ENCODE results near the gene UBR3.
"Not testable (repeated sequence)": the region's sequence is repeated elsewhere in the genome, so short reads cannot be mapped to it uniquely, and the experiment has no call there.

UBR3 gene

DNA sequence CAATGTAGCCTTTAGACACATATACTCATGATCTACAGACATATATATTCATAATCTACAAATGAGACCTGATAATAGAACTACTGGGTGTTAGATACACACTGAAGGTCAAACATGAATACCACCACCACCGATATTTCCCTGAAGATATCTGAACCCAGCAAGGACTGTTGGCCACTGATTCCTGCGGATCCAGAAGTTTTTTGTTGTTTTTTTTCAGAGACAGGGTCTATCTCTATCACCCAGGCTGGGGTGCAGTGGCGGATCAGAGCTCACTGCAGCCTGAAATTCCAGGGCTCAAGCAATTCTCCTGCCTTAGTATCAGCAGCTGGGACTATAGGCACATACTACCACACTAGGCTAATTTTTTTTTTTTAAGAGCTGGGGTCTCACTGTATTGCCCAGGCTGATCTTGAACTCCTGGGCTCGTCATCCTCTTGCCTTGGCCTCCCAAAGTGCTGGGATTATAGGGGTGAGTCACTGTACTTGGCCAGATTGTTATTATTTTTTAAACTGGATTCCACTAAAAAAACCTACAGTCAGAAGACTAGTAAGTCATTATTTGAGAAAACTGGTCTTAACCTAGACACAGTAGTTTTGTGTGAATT is 4.4 kb upstream of the UBR3 start:
- DNase-seq, result no peak

DNA sequence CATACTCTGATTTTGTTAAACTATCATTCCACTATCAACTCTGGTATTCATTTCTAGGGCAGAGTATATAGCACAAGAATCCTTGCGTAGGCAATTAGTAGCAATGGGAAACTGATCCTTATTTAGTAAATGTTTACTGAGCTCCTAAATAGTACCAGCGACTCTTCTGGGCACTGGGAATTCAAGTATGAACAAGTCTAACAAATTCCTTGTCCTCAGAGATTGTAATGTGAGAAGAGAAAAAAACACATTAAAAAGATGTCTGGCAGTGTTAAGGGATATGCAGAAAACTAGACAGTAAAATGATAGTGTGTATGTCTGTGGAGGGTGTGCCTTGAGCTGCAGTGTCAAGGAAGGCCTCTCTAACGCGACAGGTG is 3.3 kb upstream of the UBR3 start:
- no peak for DNase-seq

DNA sequence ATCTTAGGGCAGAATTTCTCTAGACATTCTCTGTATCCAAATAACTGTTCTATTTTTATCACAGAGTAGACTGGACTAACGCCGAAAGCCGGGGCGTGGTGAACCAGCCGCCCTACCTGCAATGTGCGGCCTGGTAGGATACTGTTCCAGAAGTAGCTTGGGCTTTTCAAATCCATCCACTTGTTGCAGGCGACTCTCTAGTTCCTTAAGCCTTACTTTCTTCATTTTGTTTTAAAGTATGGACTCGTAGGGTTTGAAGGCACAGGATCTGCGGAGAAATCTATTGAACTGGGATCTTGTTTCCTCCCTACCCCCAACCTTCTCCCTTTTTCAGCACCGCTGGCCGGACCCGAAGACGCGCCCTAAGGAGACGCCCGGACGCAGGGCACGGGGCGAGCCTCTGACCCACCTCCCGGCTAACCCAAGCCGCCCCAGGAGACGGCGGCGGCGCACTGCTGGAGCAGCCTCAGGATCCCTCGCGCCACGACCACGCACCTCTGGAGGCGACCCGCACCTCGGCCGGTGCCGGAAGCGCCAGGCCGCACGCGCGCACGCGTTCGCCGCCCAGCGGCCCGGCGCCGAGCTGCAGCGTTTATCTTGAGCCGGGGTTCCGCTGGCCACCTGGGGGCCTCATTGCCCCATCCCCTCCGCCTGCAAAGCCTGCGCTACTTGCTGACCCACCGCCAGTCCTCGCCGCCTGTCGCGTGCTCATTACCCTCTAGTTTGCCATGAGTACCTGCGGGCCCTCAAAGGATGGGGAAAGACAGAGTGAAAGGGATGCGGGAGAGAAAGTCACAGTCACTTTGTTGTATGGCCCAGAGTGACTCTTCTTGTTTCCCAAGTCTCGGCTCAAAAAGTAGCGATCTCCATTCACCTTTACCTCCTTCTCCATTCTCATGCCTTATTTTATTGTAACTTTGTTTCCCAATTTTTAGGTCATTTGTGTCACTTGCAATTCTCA is 2.6 kb upstream of the UBR3 start, which contains the start of gene METTL5:
Gene METTL5 (minus strand): TSS at position 533 of the 961 bp plus-strand sequence. CDS start 308 bp downstream, at position 225.
- peak; percentile 75 to 84 for DNase-seq

DNA sequence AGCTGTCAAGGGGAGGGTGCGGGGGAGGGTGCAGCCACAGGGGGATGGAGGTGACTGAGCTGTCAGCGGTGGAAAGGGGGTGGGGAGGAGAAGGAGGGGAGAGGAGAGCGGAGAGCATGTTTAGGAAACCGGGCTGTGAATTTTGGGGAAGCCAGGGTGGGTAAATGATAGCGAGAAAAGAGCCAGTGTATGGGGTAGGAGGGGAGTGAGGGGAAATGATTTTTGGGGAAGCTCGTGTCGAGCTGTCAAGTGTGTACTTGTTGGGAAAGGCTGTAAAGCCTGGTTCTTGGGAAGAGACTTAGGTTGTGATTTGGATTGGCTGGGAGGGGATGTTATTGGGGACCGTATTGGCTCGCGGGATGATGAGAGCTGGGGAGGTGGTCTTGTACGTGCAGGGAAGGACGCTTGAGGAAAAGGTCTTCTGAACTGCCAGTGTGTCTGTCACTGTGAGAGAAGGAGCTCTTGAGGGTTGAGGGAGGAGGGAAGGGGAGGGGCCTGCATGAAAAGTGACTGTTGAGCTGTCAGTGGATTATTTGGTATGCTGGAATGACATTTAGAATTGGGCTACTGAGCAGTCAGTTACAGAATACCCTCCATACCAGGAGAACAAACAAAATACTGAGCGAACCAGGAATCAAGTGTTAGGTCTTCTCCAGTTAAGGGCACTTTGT is 1.0 kb downstream of the UBR3 start:
- peak; percentile 45 to 73 for DNase-seq

DNA sequence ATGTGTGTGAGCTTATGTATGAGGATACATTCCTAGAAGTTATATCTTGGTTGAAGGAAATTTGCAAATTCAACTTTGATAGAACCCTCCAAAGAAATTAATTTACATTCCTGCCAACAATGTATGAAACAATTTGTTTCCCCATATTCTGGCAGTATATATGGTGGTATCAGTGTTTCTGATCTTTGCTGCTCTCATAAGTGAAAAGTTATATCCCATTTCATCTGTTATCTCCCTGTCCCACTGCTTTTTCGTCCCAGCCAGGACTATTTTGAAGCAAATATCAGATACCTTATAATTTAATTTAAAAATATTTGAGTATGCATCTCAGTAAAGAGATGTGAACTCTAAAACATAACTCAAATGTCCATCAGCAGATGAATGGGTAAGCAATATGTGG is 7.1 kb downstream of the UBR3 start:
- no peak for DNase-seq

DNA sequence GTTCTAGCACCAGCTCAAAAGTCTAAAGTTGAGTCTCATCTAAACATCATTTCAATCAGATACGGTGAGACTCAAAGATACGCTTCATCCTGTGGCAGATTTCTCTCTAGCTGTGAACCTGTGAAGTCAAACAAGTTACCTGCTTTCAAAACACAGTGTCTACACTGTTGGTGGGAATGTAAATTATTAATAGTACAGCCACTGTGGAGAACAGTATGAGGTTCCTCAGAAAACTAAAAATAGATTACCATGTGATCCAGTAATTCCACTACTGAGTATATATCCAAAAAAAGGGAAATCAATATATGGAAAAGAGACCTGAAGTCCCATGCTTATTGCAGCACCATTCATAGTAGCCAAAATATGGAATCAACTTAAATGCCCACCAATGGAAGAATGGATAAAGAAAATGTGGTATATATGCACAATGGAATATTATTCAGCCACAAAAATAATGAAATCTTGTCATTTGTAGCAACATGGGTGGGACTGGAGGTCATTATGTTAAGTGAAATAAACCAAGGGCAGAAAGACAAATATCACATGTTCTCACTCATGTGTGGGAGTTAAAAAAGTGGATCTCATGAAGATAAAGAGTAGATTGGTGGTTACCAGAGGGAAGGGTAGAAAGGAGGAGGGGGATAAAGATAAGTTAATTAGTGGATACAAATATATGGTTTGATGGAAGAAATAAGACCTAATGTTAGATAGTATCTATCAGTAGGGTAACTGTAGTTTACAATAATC is 11.7 kb downstream of the UBR3 start:
- DNase-seq, result no peak

DNA sequence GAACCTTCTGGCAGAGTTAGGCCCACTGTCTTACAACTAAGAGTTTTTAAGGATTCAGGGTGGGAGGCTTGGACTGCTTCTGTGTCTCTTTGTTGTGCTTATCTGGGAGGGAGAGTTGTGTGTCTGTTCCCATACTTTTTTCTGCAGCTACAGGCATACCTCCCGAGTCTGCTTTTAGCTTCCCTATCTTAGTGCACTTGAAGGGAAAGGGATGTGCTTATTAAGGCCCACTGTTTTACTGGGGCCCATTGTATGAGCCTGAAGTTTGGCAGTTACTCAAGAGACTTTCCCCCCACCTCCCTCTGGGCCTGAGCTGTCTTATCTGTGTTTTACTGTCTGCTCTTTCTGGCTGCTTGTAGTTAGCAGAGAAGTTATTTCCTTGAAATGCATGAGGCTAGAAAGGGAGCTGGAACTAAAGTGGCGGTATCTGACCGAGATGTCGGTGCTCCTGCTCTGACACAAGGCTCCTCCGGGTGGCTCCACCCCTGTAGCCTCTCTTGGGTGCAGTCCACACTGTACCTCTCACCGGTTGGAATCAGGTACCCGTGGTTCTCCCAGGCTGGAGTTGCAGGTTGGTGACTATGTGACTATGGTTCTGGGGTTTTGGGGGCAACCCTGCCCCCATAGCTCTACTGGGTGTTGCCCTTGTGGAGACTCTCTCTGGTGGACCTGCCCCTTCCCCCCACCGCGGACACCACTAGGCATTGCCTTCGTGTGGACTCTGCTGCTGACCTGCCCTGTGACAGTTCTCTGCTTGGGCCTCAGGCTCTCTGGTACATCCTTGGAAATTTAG is 12.9 kb downstream of the UBR3 start:
- DNase-seq, result no peak

DNA sequence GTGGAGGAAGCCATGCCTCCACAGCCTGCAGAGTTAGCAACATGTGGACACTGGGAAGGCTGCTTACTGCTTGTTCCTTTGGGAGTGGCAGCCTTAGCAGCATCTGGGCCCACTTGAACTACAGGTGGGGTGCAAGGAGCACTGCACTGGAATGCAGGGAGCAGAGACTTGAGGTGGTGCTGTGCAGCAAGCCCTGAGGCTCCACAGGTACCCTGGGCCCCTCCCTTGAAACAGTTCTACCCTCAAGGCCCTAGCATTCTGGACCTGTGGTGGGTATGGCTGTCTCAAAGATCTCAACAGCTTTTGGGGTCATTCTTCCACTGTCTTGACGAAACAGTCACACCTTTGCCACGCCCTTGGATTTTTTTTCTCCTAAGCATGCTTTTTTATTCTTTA is 13.5 kb downstream of the UBR3 start:
- no peak for DNase-seq

DNA sequence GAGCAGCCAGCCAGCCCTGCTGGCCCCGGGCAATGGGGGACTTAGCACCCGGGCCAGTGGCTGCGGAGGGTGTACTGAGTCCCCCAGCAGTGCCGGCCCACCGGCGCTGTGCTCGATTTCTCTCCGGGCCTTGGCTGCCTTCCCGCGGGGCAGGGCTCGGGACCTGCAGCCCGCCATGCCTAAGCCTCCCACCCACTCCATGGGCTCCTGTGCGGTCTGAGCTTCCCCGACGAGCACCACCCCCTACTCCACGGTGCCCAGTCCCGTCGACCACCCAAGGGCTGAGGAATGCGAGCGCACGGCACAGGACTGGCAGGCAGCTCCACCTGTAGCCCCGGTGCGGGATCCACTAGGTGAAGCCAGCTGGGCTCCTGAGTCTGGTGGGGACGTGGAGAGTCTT is 14.4 kb downstream of the UBR3 start:
- DNase-seq, result not testable (repeated sequence)

DNA sequence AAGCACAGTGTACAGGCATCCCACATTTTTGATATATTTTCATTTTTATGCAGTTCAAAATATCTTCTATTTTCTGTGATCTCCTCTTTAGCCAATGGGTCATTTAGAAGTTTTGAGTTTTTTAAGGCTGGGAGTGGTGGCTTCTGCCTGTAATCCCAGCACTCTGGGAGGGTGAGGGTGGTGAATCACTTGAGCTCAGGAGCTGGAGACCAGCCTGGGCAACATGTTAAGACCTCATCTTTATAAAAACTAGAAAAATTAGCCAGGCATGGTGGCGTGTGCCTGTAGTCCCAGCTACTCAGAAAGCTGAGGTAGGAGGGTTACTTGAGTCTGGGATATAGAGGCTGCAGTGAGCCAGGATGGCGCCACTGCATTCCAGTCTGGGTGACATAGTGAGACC is 17.8 kb downstream of the UBR3 start:
- no peak for DNase-seq

DNA sequence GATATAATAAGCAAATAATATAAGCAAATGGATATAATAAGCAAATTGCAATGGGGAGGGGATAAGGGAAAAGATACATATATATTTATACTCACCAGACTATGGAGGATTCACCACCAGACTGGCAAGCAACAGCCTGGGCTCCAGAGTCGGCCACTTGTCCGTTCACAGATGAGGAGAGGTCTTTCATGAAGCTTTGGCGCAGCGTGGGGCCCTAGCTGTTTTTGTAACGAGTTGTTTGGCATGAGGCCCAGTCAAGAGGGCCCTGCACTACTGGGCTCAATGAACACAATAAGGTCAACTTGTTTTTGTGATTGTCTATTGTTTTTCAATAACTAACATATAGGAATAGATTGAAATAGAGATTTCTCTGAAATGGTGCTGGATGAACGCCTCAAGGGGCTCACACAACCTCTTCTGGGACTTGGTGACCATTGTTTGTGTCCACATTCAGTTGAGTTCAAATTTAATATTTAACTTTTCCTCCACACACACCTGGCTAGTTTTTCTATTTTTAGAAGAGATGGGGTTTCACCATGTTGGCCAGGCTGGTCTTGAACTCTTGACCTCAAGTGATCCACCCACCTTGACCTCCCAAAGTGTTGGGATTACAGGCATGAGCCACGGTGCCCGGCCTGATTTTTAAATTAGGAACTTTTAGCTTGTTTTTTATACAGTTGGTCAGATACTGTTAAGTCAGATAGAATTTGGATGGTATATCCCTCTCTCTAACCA is 21.9 kb downstream of the UBR3 start:
- peak; percentile 20 to 33 for DNase-seq

DNA sequence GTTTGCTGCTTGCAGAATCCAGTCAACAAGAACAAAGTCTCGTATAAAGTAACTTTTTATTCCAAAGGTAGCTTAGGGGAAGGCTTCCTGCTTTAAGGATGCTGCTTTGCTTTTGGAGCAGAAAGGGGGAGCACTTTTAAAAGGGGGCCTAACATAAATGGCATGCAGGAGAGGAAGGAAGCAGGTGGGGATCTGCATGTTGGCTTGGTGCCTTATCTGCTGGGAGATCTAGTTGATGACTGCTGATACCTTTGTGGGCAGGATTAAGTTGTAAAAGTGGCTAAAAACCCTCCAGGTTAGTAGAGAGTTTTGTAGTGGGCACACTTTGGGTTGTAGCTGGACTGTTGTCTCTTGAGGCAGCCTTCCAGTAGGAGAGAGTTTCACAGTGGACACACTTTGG is 22.5 kb downstream of the UBR3 start:
- no peak for DNase-seq

DNA sequence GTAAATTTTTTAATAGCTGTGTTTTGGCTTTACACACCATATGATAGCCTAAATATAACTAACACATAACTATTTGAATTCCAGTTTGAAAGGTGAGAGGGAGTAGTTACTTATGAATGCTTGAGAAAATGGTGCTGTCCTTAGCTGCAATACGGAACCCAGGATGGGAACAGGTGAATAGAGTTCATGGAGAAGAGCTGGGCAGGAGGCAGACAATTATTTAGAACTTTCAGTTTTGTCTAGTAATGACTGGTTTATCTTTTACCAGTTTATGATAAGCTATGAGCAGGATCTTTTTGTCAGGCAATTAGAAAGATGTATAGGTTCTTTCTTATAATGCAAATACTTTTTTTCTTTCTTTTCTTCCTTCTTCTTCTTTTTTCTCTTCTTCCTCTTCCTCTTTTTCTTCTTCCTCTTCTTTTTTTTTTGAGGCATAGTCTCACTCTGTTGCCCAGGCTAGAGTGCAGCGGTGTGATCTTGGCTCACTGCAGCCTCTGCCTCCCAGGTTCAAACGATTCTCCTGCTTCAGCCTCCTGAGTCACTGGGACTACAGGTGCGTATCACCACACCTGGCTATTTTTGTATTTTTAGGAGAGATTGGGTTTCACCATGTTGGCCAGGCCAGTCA is 25.9 kb downstream of the UBR3 start:
- DNase-seq, result no peak

DNA sequence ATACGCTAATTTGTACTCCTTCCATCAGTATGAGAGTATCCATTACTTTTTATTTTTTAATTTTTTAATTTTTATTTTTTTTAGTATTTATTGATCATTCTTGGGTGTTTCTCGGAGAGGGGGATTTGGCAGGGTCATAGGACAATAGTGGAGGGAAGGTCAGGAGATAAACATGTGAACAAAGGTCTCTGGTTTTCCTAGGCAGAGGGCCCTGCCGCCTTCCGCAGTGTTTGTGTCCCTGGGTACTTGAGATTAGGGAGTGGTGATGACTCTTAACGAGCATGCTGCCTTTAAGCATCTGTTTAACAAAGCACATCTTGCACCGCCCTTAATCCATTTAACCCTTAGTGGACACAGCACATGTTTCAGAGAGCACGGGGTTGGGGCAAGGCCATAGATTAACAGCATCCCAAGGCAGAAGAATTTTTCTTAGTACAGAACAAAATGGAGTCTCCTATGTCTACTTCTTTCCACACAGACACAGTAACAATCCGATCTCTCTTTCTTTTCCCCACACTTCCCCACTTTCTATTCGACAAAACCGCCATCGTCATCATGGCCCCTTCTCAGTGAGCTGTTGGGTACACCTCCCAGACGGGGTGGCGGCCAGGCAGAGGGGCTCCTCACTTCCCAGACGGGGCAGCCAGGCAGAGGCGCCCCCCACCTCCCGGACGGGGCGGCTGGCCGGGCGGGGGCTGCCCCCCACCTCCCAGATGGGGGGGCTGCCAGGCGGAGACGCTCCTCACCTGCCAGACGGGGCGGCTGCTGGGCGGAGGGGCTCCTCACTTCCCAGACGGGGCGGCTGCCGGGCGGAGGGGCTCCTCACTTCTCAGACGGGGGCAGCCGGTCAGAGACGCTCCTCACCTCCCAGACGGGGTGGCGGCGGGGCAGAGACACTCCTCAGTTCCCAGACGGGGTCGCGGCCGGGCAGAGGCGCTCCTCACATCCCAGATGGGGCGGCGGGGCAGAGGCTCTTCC is 28.3 kb downstream of the UBR3 start:
- DNase-seq, result not testable (repeated sequence)

DNA sequence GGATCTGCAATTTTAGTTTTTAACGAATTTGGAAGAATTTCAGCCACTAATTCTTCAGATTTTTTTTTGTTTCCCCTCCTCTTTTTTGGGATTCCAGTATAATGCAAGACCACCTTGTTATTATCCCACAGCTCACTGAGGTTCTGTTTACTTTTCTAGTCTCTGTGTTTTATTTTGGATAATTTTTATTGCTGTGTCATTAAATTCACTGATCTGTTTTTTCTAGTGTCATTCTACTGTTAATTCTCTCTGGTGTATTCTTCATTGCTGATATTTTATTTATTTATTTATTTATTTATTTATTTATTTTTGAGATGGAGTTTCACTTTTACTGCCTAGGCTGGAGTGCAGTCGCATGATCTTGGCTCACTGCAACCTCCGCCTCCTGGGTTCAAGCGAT is 32.2 kb downstream of the UBR3 start:
- DNase-seq, result no peak

DNA sequence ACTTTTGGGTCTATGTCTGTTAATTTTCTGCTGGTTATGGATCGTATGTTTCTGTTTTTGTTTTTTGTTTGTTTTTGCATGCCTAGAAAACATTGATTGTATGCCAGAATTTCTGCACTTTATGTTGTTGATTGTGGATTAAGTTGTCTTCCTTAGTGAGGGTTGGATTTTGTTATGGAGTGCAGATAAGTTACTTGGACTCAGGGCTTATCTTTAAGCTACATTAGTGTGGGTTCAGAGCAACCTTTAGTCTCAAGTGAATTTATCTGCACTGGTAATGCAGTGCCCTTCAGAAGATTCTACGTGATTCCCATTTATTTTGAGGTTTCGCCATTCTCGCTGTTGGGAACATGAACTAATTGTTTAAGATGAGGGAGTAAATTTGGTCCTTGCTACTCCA is 32.9 kb downstream of the UBR3 start:
- DNase-seq, result no peak

DNA sequence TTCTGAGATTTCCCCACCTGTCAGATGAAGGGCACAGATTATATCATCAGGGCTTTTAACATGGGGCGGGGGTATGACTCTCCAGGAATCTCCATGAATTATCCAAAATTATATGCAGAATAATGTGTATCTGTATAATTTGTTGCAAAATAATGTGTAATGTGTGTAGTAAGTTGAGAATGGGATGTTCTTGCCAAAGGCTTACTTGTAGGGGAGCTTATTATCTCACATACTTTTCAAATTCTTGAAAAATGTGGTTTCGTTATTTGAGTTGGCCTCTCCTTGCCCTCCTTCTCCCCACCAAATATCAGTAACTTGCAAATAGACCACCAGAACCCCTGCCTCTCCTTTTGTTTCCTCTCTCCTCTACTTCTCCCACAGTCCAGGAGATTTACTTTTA is 35.6 kb downstream of the UBR3 start:
- no peak for DNase-seq

DNA sequence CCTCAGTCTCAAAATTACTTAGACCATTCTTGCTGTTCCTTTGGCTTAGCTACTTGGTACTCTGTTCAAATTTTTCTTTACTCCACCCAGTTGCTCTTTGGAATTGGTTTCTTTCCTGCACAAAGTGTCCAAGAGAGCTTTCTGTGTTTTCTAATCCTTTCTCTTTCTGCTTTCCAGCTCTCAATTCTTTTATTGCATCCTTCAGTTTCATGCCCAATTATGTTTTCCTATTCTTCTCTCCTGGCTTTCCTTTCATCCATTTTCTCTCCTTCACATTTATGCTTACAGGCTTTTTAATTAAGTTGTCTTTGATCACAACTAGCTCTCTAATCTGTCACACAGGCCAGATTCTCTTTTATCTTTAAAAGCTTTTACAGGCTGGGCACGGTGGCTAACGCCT is 38.2 kb downstream of the UBR3 start:
- no peak for DNase-seq

DNA sequence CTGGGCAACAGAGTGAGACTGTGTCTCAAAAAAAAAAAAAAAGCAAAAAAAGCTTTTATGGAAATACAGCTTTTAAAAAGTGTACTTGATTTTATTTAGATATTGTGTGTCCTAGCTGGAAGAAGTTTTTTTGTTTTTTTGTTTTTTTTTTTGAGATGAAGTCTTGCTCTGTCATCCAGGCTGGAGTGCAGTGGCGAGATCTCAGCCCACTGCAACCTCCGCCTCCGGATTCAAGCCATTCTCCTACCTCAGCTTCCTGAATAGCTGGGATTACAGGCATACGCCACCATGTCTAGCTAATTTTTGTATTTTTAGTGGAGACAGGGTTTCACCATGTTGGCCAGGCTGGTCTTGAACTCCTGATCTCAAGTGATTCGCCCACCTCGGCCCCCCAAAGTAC is 39.0 kb downstream of the UBR3 start:
- not testable (repeated sequence) for DNase-seq

DNA sequence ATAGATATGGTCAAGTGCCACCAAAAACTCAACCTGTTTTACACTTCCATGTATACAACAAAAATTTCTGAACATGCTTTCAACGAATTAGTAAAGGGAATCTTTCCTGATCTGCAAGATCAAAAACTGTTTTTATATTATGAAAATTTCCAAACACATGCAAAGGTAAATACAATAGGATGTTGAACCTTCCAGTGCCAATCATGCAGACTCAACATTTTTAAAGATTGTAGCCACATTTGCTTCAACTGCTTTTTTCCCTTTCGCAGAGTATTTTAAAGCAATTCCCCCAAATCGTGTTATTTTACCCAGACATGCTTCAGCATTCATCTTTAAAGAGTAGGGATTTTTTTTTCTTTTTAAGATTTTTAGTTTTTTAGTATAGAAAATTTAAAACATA is 40.3 kb downstream of the UBR3 start:
- DNase-seq, result no peak

Measured in hippocampal formation (tissue), 2 donors.